ENCODE data around the gene LRRC74B. TPM values are rescaled to one million over a fixed set of nuclear protein-coding genes. Genes with fewer than 3 reads are reported as not detected.
"Not testable (repeated sequence)": the region's sequence is repeated elsewhere in the genome, so short reads cannot be mapped to it uniquely, and the experiment has no call there.

Gene LRRC74B
- polyA plus RNA-seq, 1 of the 3 experiments (the other 2 are of a cell fraction), result 0.03 TPM

DNA sequence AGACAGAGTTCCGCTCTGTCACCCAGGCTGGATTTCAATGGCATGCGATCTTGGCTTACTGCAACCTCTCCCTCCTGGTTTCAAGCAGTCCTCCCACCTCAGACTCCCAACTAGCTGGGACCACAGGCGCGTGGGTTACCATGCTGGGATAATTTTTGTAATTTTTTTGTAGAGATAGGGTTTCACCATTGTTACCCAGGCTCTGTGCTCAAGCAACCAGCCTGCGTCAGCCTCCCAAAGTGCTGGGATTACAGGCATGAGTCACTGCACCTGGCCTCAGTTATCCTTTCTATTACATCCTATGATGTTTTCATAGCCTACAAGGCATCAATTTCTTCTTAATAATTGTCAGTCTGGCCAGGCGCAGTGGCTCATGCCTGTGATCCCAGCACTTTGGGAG lies 36.5 kb downstream of the LRRC74B start:
- H3K4me1 ChIP-seq (ENCODE audit: control insufficient read depth in 1 of 2, insufficient read depth in 2 of 2, low read depth in 1 of 2, low read length in 1 of 2), result peaks cover 0 to 5% of the 10 kb centered on the region in 2 experiments; a peak in 1 of 4 replicates
- CTCF ChIA-PET, result interaction anchor here (1.7 kb wide), 1 partner anchor 19 kb away, joined by 4 read pairs; no protein-coding TSS in a partner anchor
- 87% methylated on average over 6 of the region's 6 CpGs for WGBS (ENCODE audit: low lambda C conversion rate)

DNA sequence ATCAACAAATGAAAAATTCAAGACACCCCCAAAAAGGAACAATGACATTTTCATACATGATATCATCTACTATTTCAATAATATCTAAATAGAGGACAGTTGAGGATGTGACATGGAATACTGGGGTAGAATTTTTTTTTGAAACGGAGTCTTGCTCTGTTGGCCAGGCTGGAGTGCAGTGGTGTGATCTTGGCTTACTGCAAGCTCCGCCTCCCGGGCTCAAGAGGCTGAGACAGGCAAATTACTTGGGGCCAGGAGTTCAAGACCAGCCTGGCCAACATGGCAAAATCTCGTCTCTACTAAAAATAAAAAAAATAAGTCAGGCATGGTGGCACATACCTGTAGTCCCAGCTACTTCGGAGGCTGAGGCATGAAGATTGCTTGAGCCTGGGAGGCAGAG lies 41.4 kb downstream of the LRRC74B start:
- no peak overlapping the region for H3K27ac ChIP-seq (ENCODE audit: low read depth in 2 of 2, low read length in 1 of 2)
- no peak overlapping the region for H3K9ac ChIP-seq
- H3K36me3 ChIP-seq (replicated peaks in 1 of 2; ENCODE audit: control insufficient read depth in 1 of 2, insufficient read depth in 2 of 2, low read length in 1 of 2), result no peaks in the 10 kb centered on the region
- no peaks in the 10 kb centered on the region for H3K79me2 ChIP-seq (ENCODE audit: insufficient read depth)
- WGBS (ENCODE audit: low lambda C conversion rate), result 38% methylated on average over 5 of the region's 5 CpGs
- POLR2A ChIA-PET, result no interaction called here
- H3F3A ChIP-seq (replicated peaks; ENCODE audit: insufficient read depth), result peaks cover 3% of the 10 kb centered on the region
- CTCF ChIA-PET, result no interaction called here
- H3K4me3 ChIP-seq (ENCODE audit: low read depth in 2 of 2, low read length in 1 of 2), result no peak overlapping the region
- H3K27me3 ChIP-seq (ENCODE audit: insufficient read depth), result no peaks in the 10 kb centered on the region; the same call in 1 of the 2 replicates
- DNase-seq, result no peak
- no peak overlapping the region for H2AFZ ChIP-seq (ENCODE audit: low read depth)
- no peak overlapping the region for H3K4me2 ChIP-seq
- H3K9me2 ChIP-seq, result no peaks in the 10 kb centered on the region
- TF ChIP-seq EP300 (IDR thresholded peaks at IDR 0.05; ENCODE audit: borderline replicate concordance in 1 of 2, low read depth in 1 of 2, low read length in 1 of 2) (no peak), IRF3 (IDR thresholded peaks at IDR 0.05; ENCODE audit: low read depth, low read length) (no peak), EZH2phosphoT487 (IDR thresholded peaks at IDR 0.05; ENCODE audit: borderline replicate concordance, low read depth) (no peak), TAF1 (IDR thresholded peaks at IDR 0.05; ENCODE audit: borderline replicate concordance, low read depth, low read length) (no peak), REST (IDR thresholded peaks at IDR 0.05; ENCODE audit: low read depth, low read length) (no peak), YY1 (IDR thresholded peaks at IDR 0.05; ENCODE audit: low read depth) (no peak), FOSL2 (IDR thresholded peaks at IDR 0.05; ENCODE audit: borderline replicate concordance, low read depth) (no peak), CHD2 (IDR thresholded peaks at IDR 0.05; ENCODE audit: low read length, partially characterized antibody) (no peak), MEF2A (IDR thresholded peaks at IDR 0.05; ENCODE audit: borderline replicate concordance, low read depth) (no peak), SMC3 (IDR thresholded peaks at IDR 0.05; ENCODE audit: low read depth, low read length) (no peak), GATA2 (CRISPR knock-in tag; IDR thresholded peaks at IDR 0.05) (no peak), RFX5 (IDR thresholded peaks at IDR 0.05; ENCODE audit: low read length) (no peak)
- TF ChIP-seq, protein P1, sequence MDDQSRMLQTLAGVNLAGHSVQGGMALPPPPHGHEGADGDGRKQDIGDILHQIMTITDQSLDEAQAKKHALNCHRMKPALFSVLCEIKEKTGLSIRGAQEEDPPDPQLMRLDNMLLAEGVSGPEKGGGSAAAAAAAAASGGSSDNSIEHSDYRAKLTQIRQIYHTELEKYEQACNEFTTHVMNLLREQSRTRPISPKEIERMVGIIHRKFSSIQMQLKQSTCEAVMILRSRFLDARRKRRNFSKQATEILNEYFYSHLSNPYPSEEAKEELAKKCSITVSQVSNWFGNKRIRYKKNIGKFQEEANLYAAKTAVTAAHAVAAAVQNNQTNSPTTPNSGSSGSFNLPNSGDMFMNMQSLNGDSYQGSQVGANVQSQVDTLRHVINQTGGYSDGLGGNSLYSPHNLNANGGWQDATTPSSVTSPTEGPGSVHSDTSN (IDR thresholded peaks at IDR 0.05), result no peak
- H4K20me1 ChIP-seq (ENCODE audit: insufficient read depth), result no peaks in the 10 kb centered on the region
- no peaks in the 10 kb centered on the region for H3K9me3 ChIP-seq
- no peaks in the 10 kb centered on the region for H3K4me1 ChIP-seq (ENCODE audit: control insufficient read depth in 1 of 2, insufficient read depth in 2 of 2, low read depth in 1 of 2, low read length in 1 of 2)

More for the DNA sequence above, 36.5 kb downstream of the LRRC74B start:
- no peak overlapping the region for H3K4me3 ChIP-seq (ENCODE audit: low read depth in 2 of 2, low read length in 1 of 2)
- no peak overlapping the region for H3K27ac ChIP-seq (ENCODE audit: low read depth in 2 of 2, low read length in 1 of 2)
- no peaks in the 10 kb centered on the region for H3K79me2 ChIP-seq (ENCODE audit: insufficient read depth)
- POLR2A ChIA-PET, result interaction anchor here (0.7 kb wide), 1 partner anchor 566 kb away, joined by 6 read pairs; no protein-coding TSS in a partner anchor
- no peaks in the 10 kb centered on the region for H3K9me2 ChIP-seq
- H3F3A ChIP-seq (replicated peaks; ENCODE audit: insufficient read depth), result peaks cover 3% of the 10 kb centered on the region
- H4K20me1 ChIP-seq (ENCODE audit: insufficient read depth), result no peaks in the 10 kb centered on the region
- no peak for DNase-seq
- H3K4me2 ChIP-seq, result no peak overlapping the region
- no peak overlapping the region for H3K9ac ChIP-seq
- no peaks in the 10 kb centered on the region for H3K9me3 ChIP-seq
- no peak overlapping the region for H2AFZ ChIP-seq (ENCODE audit: low read depth)
- H3K36me3 ChIP-seq (replicated peaks in 1 of 2; ENCODE audit: control insufficient read depth in 1 of 2, insufficient read depth in 2 of 2, low read length in 1 of 2), result no peaks in the 10 kb centered on the region
- TF ChIP-seq NFIC (IDR thresholded peaks at IDR 0.05; ENCODE audit: borderline replicate concordance) (no peak), TEAD4 (IDR thresholded peaks at IDR 0.05; ENCODE audit: borderline replicate concordance, insufficient read depth) (no peak)
- H3K27me3 ChIP-seq (ENCODE audit: insufficient read depth), result no peaks in the 10 kb centered on the region

- DNase-seq; H2AFZ ChIP-seq (ENCODE audit: low read depth); H3K79me2 ChIP-seq (ENCODE audit: insufficient read depth); H3K4me2 ChIP-seq; CTCF ChIA-PET; H3K36me3 ChIP-seq (replicated peaks in 1 of 2; ENCODE audit: control insufficient read depth in 1 of 2, insufficient read depth in 2 of 2, low read length in 1 of 2); H3K9ac ChIP-seq; H4K20me1 ChIP-seq (ENCODE audit: insufficient read depth); H3K4me3 ChIP-seq (ENCODE audit: low read depth in 2 of 2, low read length in 1 of 2); H3K9me3 ChIP-seq; H3K4me1 ChIP-seq (ENCODE audit: control insufficient read depth in 1 of 2, insufficient read depth in 2 of 2, low read depth in 1 of 2, low read length in 1 of 2); H3F3A ChIP-seq (replicated peaks; ENCODE audit: insufficient read depth); H3K9me2 ChIP-seq; H3K27ac ChIP-seq (ENCODE audit: low read depth in 2 of 2, low read length in 1 of 2); H3K27me3 ChIP-seq (ENCODE audit: insufficient read depth); POLR2A ChIA-PET: not testable (repeated sequence)
- WGBS (ENCODE audit: low lambda C conversion rate), result 84% methylated on average over 9 of the region's 11 CpGs
These were observed 42.2 kb downstream of the LRRC74B start for GRCh38 chr22:21087926-21088325.

Data from SK-N-SH (cell line).